Gastrocnemius medialis (tissue), 4 donors: ENCODE measurements around the gene PRKG1.

Source experiments
- POLR2A ChIP-seq, 2 donors: fragments of 450-650 bp; IDR thresholded peaks; one replicate each; pipeline ENCODE4 v1.6.1; 2017; ENCODE audit warnings: antibody characterized with exemption in 2 of 2, mild to moderate bottlenecking in 2 of 2, moderate library complexity in 2 of 2
- TF ChIP-seq, protein P1 (sequence below), 5 experiments: fragments of 450-650 bp in 3 of 5; fragments of 200-600 bp in 2 of 5; sonication (generic) in 2 of 5; IDR thresholded peaks in 4 of 5; conservative IDR thresholded peaks in 1 of 5; 1 replicate in 4 of 5; 2 replicates in 1 of 5; pipeline ENCODE4 v1.5.1; 2016 to 2019; ENCODE audit warnings: antibody characterized with exemption in 5 of 5, mild to moderate bottlenecking in 3 of 5, moderate library complexity in 3 of 5

DNA sequence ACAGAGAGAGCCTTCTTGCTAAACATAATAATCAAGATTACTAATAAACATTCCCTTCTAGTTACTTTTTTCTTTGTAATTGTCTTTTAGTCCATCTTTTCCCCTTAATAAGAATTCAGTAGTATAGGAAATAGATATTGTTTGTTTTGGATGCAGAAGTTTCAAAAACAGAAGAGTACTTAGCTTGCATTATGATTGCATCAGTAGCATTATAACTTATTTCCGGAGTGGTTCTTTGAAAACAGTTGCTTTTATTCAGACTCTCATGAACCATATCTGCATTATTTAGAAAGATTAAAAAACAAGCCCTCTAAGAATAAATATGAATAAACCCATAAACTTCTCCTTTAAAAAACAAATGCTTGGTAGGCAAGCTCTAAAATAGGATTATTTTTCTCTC is 1205.8 kb downstream of the PRKG1 start:
- TF ChIP-seq, protein P1, sequence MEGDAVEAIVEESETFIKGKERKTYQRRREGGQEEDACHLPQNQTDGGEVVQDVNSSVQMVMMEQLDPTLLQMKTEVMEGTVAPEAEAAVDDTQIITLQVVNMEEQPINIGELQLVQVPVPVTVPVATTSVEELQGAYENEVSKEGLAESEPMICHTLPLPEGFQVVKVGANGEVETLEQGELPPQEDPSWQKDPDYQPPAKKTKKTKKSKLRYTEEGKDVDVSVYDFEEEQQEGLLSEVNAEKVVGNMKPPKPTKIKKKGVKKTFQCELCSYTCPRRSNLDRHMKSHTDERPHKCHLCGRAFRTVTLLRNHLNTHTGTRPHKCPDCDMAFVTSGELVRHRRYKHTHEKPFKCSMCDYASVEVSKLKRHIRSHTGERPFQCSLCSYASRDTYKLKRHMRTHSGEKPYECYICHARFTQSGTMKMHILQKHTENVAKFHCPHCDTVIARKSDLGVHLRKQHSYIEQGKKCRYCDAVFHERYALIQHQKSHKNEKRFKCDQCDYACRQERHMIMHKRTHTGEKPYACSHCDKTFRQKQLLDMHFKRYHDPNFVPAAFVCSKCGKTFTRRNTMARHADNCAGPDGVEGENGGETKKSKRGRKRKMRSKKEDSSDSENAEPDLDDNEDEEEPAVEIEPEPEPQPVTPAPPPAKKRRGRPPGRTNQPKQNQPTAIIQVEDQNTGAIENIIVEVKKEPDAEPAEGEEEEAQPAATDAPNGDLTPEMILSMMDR (IDR thresholded peaks at IDR 0.05 in 4 of 5, conservative IDR thresholded peaks at IDR 0.05 in 1 of 5), result no peak
- TF ChIP-seq POLR2A (IDR thresholded peaks at IDR 0.05), result no peak
